ELF-1 (cell line): ENCODE measurements around the gene CERS5.
"Not testable (repeated sequence)": the region's sequence is repeated elsewhere in the genome, so short reads cannot be mapped to it uniquely, and the experiment has no call there.

Experiments used
- DNase-seq: peaks from one replicate; pipeline ENCODE4 v3.0.0-alpha.2; 2016; ENCODE audit warnings: low read depth, low spot score

CERS5 gene

GRCh38 chr12:50187084-50187900, 20.1 kb upstream of the CERS5 start:
- no peak for DNase-seq

DNA sequence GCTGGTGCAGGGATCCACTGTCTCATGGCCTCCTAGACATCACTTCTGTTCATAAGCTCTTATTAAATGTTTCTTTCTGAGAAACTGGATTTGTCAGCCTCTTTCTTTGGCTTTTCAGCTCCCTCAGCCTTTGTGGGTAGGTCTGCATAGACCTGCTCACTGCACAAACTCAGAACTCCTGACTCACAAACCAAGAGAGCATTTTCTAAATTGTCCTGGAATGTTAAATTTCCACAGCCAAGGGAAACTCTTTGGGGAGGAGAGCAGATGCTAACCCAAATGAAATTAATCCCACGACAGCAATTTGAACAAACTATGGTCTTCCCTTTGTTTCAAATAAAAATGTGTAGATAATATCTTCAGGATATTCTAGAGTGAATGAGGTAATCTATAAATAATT, 19.5 kb upstream of the CERS5 start:
- DNase-seq: no peak

DNA sequence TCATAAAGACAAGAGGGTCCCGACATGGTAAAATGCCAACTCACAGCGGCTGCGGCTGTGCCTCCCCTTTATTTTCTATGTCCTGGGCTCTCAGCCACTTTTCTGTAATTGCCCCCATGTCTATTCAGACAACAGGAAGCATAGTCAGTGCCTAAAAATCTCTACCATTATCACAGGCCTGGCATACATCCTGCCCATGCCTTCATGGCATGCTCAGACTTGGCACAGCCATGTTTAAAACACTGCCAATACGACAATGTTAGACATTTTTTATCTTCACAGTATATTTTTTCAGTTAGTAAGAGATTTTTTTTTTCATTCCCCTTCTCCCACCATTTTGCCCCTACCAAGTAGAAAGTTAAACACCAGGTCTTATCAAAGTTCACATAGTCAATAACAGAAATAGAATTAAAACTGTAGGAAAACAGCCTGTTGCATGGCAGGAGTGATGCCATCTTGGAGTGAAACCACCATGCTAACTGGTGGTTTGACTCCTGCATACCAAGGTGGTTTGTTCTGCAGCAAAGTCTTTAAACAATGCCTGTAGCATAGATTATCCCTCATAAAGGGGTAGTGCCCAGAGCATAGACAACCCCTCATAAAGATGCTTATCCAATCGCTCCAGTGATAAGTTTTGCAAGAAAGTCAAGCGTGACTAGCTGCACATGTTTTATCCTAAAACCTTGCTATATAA, 18.9 kb upstream of the CERS5 start:
- no peak for DNase-seq

GRCh38 chr12:50185301-50185895, 18.2 kb upstream of the CERS5 start:
- no peak for DNase-seq

DNA sequence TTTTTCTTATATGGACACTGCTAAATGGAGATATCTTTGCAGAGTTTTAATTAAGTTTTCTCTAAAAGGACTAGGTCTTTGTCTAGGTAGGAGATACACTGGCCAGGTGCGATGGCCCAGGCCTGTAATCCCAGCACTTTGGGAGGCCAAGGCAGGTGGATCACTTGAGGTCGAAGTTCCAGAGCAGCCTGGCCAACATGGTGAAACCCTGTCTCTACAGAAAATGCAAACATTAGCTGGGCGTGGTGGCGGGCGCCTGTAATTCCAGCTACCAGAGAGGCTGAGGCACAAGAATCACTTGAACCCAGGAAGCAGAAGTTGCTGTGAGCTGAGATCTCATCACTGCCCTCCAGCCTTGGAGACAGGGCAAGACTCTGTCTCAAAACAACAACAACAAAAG, 17.1 kb upstream of the CERS5 start:
- no peak for DNase-seq

GRCh38 chr12:50182461-50182860, 15.3 kb upstream of the CERS5 start:
- no peak for DNase-seq

GRCh38 chr12:50181691-50182090, 14.5 kb upstream of the CERS5 start:
- DNase-seq: no peak

- no peak for DNase-seq
These were observed 8.5 kb upstream of the CERS5 start for GRCh38 chr12:50175716-50176026.

DNA sequence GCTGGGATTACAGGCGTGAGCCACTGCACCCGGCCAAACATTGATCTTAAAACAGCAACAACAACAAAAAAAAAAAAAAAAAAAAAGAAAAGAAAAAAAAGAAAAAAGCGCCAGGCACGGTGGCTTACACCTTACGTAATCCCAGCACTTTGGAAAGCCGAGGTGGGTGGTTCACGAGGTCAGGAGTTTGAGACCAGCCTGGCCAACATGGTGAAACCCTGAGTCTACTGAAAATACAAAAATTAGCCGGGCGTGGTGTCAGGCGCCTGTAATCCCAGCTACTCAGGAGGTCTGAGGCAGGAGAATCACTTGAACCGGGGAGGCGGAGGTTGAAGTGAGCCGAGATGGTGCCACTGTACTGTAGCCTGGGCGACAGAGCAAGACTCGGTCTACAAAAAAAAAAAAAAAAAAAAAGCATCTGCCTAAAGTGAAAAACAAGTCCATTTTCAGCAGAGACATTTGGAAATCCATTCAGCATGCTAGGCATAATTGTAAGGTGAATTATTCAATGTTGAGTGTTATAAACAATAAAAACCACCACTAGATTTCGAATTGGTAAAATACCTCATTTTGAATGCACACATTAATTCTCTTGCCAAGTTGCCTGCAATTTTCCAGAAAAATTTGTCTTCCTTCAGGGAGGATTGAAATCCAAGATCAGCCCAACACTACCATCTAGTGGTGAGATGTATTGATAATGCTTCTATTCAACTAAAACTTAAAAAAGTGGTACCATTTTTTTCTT, 8.0 kb upstream of the CERS5 start:
- DNase-seq: peak; percentile 15

- no peak for DNase-seq
These were observed 445 bp downstream of the CERS5 start for GRCh38 chr12:50166799-50167048.

DNA sequence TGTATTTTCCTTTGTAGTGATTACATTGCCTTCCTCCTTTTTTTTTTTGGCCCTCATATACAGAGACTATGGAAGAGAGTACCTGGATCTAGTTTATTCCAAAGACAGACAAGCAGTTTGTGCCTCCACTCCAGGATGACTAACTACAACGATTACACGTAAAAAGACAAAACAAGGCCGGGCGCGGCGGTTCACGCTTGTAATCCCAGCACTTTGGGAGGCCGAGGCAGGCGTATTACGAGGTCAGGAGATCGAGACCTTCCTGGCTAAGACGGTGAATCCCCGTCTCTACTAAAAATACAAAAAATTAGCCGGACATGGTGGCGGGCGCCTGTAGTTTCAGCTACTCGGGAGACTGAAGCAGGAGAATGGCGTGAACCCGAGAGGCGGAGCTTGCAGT, 2.2 kb downstream of the CERS5 start:
- peak; percentile 48 for DNase-seq

DNA sequence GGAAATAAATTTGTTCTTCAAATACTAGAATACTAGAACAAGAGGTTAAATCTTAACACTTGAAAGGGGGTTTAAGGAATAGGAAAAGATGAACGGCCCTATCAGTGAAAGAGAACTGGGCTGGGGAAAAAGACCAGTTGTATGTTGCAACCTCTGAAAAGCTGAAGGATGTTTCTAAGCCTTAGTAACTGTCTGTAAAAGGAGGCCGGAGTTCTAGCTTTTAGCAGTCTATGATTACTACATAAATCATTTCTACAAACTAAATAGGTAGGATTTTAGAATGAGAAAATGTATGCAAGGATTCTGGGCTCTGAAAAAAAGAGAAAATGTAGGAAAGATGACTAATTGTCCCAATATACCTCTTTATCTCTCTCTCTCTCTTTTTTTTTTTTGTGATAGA, 4.9 kb downstream of the CERS5 start:
- DNase-seq: no peak

- DNase-seq: no peak
These were observed 6.5 kb downstream of the CERS5 start for GRCh38 chr12:50160643-50161042.

DNA sequence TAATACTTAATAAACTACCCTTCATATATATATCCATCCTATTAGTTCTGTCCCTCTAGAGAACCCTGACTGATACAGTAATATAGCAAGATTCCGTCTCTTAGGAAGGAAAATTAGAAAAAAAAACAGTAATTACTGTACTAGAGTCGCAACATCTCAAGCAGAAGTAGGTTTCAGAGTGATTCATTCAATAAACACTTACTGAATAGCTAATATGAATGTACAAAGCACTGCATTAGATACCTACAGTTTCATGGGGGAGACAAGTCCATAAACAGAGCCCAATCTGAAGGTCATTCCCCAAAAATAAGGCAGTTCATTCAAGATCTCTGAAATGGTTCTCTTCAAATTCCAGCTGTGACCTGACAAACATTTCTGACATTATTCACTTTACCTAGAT, 9.9 kb downstream of the CERS5 start:
- DNase-seq: no peak

DNA sequence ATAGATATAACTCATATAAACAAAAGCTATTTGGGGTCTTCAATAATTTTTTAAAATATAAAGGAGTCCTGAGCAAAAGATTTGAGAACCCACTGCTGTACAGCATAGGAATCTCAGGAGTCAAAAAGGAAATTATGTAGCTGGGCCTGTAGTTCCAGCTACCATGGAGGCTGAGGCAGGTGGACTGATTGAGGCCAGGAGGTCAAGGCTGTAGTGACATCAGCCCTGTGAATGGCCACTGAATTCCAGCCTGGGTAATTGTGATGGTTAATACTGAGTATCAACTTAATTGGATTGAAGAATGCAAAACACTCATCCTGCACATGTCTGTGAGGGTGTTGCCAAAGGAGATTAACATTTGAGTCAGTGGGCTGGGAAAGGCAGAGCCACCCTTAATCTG, 10.5 kb downstream of the CERS5 start:
- no peak for DNase-seq

DNA sequence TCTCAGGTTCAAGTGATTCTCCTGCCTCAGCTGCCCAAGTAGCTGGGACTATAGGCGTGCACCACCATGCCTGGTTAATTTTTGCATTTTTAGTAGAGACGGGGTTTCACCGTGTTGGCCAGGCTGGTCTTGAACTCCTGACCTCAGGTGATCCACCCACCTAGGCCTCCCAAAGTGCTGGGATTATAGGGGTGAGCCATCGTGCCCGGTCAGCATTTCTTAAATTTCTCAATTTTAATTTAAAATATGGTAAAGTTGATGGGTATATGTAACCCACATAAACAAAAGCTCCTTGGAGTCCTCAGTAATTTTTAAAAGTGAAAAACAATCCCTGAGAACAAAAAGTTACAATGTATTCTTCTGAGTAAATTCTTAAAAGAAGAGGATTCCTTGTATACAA, 12.2 kb downstream of the CERS5 start:
- not testable (repeated sequence) for DNase-seq

- DNase-seq: no peak
These were observed 16.0 kb downstream of the CERS5 start for GRCh38 chr12:50151047-50151687.

DNA sequence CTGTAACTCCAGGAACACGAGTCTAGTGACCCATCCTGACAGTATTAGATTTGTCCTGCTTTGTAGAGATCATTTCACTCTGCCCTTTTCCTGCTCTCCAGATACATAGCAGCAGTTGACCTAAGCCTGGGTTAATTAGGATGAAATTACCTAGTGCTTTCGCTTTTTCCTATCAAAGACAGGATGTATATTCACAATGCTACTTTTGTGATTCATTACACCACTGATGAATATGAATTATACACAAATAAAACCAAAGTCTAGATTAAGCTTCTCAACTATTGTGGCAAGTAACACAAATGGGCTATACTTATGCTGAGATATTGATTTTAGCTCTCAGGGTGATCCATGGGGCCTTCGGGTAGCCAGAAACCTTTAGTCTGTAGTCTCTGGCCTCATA, 17.9 kb downstream of the CERS5 start:
- DNase-seq: no peak

DNA sequence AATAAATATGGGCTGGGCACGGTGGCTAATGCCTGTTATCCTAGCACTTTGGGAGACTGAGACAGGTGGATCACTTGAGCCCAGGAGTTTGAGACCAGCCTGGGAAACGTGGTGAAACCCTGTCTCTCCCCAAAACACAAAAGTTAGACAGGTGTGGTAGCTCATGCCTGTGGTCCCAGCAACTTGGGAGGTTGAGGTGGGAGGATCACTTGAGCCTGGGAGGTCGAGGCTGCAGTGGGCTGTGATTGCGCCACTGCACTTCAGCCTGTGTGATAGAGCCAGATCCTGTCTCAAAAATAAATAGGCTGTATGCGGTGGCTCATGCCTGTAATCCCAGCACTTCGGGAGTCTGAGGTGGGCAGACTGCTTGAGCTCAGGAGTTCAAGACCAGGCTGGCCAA, 19.2 kb downstream of the CERS5 start:
- DNase-seq: not testable (repeated sequence)

DNA sequence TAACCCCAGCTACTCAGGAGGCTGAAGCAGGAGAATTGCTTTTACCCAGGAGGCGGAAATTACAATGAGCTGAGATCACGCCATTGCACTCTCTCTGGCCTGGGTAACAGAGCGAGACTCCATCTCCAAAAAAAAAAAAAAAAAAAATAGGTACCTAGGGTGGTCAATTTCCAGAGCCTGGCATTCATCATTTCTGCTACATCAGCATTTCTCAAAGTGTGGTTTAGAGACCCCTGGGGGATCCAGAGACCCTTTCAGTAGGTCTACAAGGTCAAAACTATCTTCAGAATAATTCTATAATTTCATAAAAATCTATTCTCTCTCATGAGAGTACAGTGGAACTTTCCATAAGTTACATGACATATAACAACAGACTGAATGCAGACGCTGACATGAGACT, 19.9 kb downstream of the CERS5 start:
- DNase-seq: no peak

- DNase-seq: no peak
These were observed 21.7 kb downstream of the CERS5 start for GRCh38 chr12:50145439-50145838.

GRCh38 chr12:50142993-50143392, 24.2 kb downstream of the CERS5 start:
- no peak for DNase-seq
